ENCODE data around the gene GP1BA. TPM values are rescaled to one million over a fixed set of nuclear protein-coding genes. Genes with fewer than 3 reads are reported as not detected.
A peak's percentile ranks its signal among the peaks of the same experiment; 100 is the strongest.

GP1BA gene
- total and polyA plus RNA-seq, 10 of the 15 experiments (the other 5 are each of a cell fraction or from before 2014, with no cell fraction given), result 0.04 to 0.67 (median 0.28) TPM; not detected in 1

- no TSS peak for BruUV-seq (replicated peaks)
- peak; percentile 69 for DNase-seq (ENCODE audit: low read depth, low spot score)
- Histone ChIP-seq H3K4me2 (ENCODE audit: control insufficient read depth, insufficient read depth) (peak within 1 kb of the TSS; percentile 80), H3K27ac (ENCODE audit: control insufficient read depth, insufficient read depth) (peak within 1 kb of the TSS; percentile 100), H3K9me3 (replicated peaks; ENCODE audit: control insufficient read depth, insufficient read depth, low read length) (no peaks in the 10 kb centered on the region), H3K4me3 (peak within 1 kb of the TSS; percentile 96), H3K36me3 (ENCODE audit: control insufficient read depth in 2 of 2, insufficient read depth in 2 of 2, low read length in 1 of 2) (peaks cover 10 to 12% of the 10 kb centered on the region in 2 experiments), H3K27me3 (replicated peaks in 1 of 2; ENCODE audit: control insufficient read depth in 2 of 2, insufficient read depth in 2 of 2, low read length in 1 of 2) (no peaks in the 10 kb centered on the region), H4K20me1 (ENCODE audit: control insufficient read depth, insufficient read depth) (peaks cover 5% of the 10 kb centered on the region), H2AFZ (ENCODE audit: control insufficient read depth, low read depth, low read length) (peak within 1 kb of the TSS; percentile 63), H3K9ac (ENCODE audit: control insufficient read depth, insufficient read depth, low read length) (peak within 1 kb of the TSS; percentile 100), H3K4me1 (ENCODE audit: control insufficient read depth, insufficient read depth, low read length) (peaks cover 38% of the 10 kb centered on the region), H3K79me2 (ENCODE audit: control insufficient read depth, insufficient read depth, low read length) (peaks cover 63% of the 10 kb centered on the region)
- RAD21 ChIA-PET (ENCODE audit: unreplicated experiment), result interaction anchor here (0.9 to 9.8 kb wide), 6 partner anchors 9 to 244 kb away, joined by 3 to 73 read pairs (median 4); partner anchors contain the start of genes CAMTA2, CHRNE, RNF167 and SLC25A11
- CTCF ChIA-PET, result interaction anchor here (1.0 to 3.3 kb wide), 4 partner anchors 18 to 69 kb away, joined by 3 to 13 read pairs (median 8); partner anchors contain the start of gene SPAG7
- POLR2A ChIA-PET, result interaction anchor here (0.9 to 17.5 kb wide), 5 partner anchors 9 to 80 kb away, joined by 3 to 272 read pairs (median 6); partner anchors contain the start of genes RNF167, SLC25A11 and SPAG7
- ATAC-seq, result peak; percentile 41
- WGBS (ENCODE audit: insufficient coverage, insufficient replicate concordance, low lambda C conversion rate, missing lambda C conversion rate), result under 1% methylated on average over 47 of the region's 59 CpGs
- FAIRE-seq, result no peak
- SMC1A ChIA-PET (ENCODE audit: uncharacterized antibody, unreplicated experiment), result interaction anchor here (0.9 to 7.1 kb wide), 3 partner anchors 19 to 114 kb away, joined by 3 to 50 read pairs (median 3); partner anchors contain the start of gene SPAG7
- in situ Hi-C loops (cut with MboI) (no loop called here), intact Hi-C loops (cut with micrococcal nuclease; ENCODE audit: unreplicated experiment) (loop anchor here (2.0 kb wide), 1 partner anchor 48 kb away; the partner anchor contains the start of genes INCA1 and KIF1C)
- TF ChIP-seq TCF12 (IDR thresholded peaks at IDR 0.05; ENCODE audit: low read depth, low read length), result 0 out of 2 replicates have a peak, but pooled peaks have one; percentile 14
- TF ChIP-seq HDAC2 (IDR thresholded peaks at IDR 0.05), result no peak
- TF ChIP-seq MTA2 (IDR thresholded peaks at IDR 0.05; ENCODE audit: low read depth), result peak; percentile 41; the same call in 1 of the 2 replicates
- TF ChIP-seq ZBTB33 (IDR thresholded peaks at IDR 0.05), result no peak
- no peak for TF ChIP-seq SREBF2 (IDR thresholded peaks at IDR 0.05; ENCODE audit: low read length)
- TF ChIP-seq ESRRA (IDR thresholded peaks at IDR 0.05; ENCODE audit: low read length), result no peak
- no peak for TF ChIP-seq PAX8 (IDR thresholded peaks at IDR 0.05)
- peak; percentile 66; the same call in 1 of the 2 replicates for TF ChIP-seq ZNF687 (IDR thresholded peaks at IDR 0.05)
- peak; percentile 89 for TF ChIP-seq TAF1 (IDR thresholded peaks at IDR 0.05; ENCODE audit: borderline replicate concordance, low read depth, low read length)
- peak; percentile 85 for TF ChIP-seq ATF7 (IDR thresholded peaks at IDR 0.05; ENCODE audit: low read depth)
- TF ChIP-seq SRF (IDR thresholded peaks at IDR 0.05; ENCODE audit: low read depth in 2 of 2, low read length in 2 of 2), result no peak
- no peak for TF ChIP-seq HSF1 (IDR thresholded peaks at IDR 0.05; ENCODE audit: low read depth, low read length)
Observed at GRCh38 chr17:4948166-4948930, 16.3 kb downstream of the GP1BA start, which contains the start of gene PFN1. Gene PFN1, minus strand, starts transcription at chr17:4948530. Its CDS starts 136 bp downstream, at chr17:4948394.
